ENCODE results near the gene TMEM203. TPM values are rescaled to one million over a fixed set of nuclear protein-coding genes. Genes with fewer than 3 reads are reported as not detected.

Gene TMEM203
- total and polyA plus RNA-seq, 2 of the 13 experiments (the other 11 are each of a cell fraction or from before 2014, with no cell fraction given), result 23.4 to 36.7 TPM

- TF ChIP-seq GMEB2 (CRISPR knock-in tag; IDR thresholded peaks at IDR 0.05; ENCODE audit: low read depth), result no peak
- TF ChIP-seq DMAP1 (CRISPR knock-in tag; IDR thresholded peaks at IDR 0.05), result no peak
- no peak for TF ChIP-seq MTF1 (CRISPR knock-in tag; IDR thresholded peaks at IDR 0.05)
- no peak for TF ChIP-seq KLF16 (CRISPR knock-in tag; IDR thresholded peaks at IDR 0.05)
- no peak for TF ChIP-seq ZNF550 (CRISPR knock-in tag; IDR thresholded peaks at IDR 0.05; ENCODE audit: borderline replicate concordance)
- peak; percentile 28; the same call in 1 of the 2 replicates for TF ChIP-seq PAXIP1 (CRISPR knock-in tag; conservative IDR thresholded peaks at IDR 0.05)
- TF ChIP-seq ZNF563 (CRISPR knock-in tag; IDR thresholded peaks at IDR 0.05), result no peak
- no peak for TF ChIP-seq ZNF333 (CRISPR knock-in tag; IDR thresholded peaks at IDR 0.05; ENCODE audit: borderline replicate concordance)
- TF ChIP-seq HMG20A (CRISPR knock-in tag; IDR thresholded peaks at IDR 0.05; ENCODE audit: borderline replicate concordance), result no peak
- TF ChIP-seq ZMYM4 (CRISPR knock-in tag; IDR thresholded peaks at IDR 0.05), result no peak
- TF ChIP-seq KAT7 (CRISPR knock-in tag; IDR thresholded peaks at IDR 0.05; ENCODE audit: borderline replicate concordance), result no peak
- no peak for TF ChIP-seq CHD2 (IDR thresholded peaks at IDR 0.05; ENCODE audit: low read depth, low read length)
- no peak for TF ChIP-seq ZNF737 (CRISPR knock-in tag; IDR thresholded peaks at IDR 0.05; ENCODE audit: borderline replicate concordance)
- no peak for TF ChIP-seq MYPOP (CRISPR knock-in tag; IDR thresholded peaks at IDR 0.05)
- TF ChIP-seq CSRNP2 (CRISPR knock-in tag; conservative IDR thresholded peaks at IDR 0.05; ENCODE audit: low read depth), result no peak
- TF ChIP-seq MED13 (CRISPR knock-in tag; IDR thresholded peaks at IDR 0.05), result no peak
- TF ChIP-seq NFKBIZ (CRISPR knock-in tag; IDR thresholded peaks at IDR 0.05), result no peak
- no peak for TF ChIP-seq ZNF17 (CRISPR knock-in tag; IDR thresholded peaks at IDR 0.05)
- no peak for TF ChIP-seq NFIB (CRISPR knock-in tag; IDR thresholded peaks at IDR 0.05; ENCODE audit: borderline replicate concordance)
- TF ChIP-seq ZNF556 (CRISPR knock-in tag; IDR thresholded peaks at IDR 0.05; ENCODE audit: borderline replicate concordance), result no peak
- no peak for TF ChIP-seq ZNF414 (CRISPR knock-in tag; IDR thresholded peaks at IDR 0.05)
- no peak for TF ChIP-seq HOXA9 (CRISPR knock-in tag; IDR thresholded peaks at IDR 0.05; ENCODE audit: borderline replicate concordance)
Observed at GRCh38 chr9:137235424-137236237, 30.2 kb upstream of the TMEM203 start (continued).
